Endothelial cell of umbilical vein (primary cell): ENCODE data around the gene SLAIN2. TPM values are rescaled to one million over a fixed set of nuclear protein-coding genes. Genes with fewer than 3 reads are reported as not detected.

ENCODE experiments used
- BruUV-seq: library from RNA; stranded (reverse); fragments of 400-500 nt; replicated peaks from 2 replicates; lab custom pipeline; 2021; lab: Mats Ljungman, UMichigan
- CTCF ChIA-PET: fragments of 300-600, 350-600 bp; sonication (Branson Sonifier 250); formaldehyde crosslinking; loops from one replicate; lab custom pipeline; 2021; ENCODE audit warnings: antibody characterized with exemption, inconsistent platforms; lab: Charles Lee
- POLR2A ChIA-PET: fragments of 300-600, 350-600 bp; sonication (Branson Sonifier 250); formaldehyde crosslinking; loops from one replicate; lab custom pipeline; 2021; ENCODE audit warnings: antibody characterized with exemption, inconsistent platforms; lab: Charles Lee
- DNase-seq: peaks from one replicate; pipeline ENCODE4 v3.0.0-alpha.2; 2011; ENCODE audit warnings: low read depth, low spot score
- FAIRE-seq: peaks from 2 replicates; lab custom pipeline; 2011; peaks lifted over from hg19 to GRCh38; lab: Jason Lieb, UNC
- H2AFZ ChIP-seq: 2 replicates; pipeline ENCODE4 v1.6.0; 2012; ENCODE audit warnings: low read depth, low read length, control low read depth, inconsistent platforms
- H3K27ac ChIP-seq: 2 replicates; pipeline ENCODE4 v1.5.1; 2011; ENCODE audit warnings: low read depth, mild to moderate bottlenecking, control low read depth, low read length, moderate library complexity; ENCODE audit not compliant: insufficient read depth
- H3K27me3 ChIP-seq, 2 experiments: 2 replicates each; pipeline versions ENCODE4 v1.6.0 to v1.6.1; 2011; ENCODE audit warnings: low read length in 2 of 2, mixed read lengths in 1 of 2; ENCODE audit not compliant: control insufficient read depth in 2 of 2, insufficient read depth in 2 of 2
- H3K36me3 ChIP-seq, 2 experiments: 2 replicates in 1 of 2; 3 replicates in 1 of 2; pipeline ENCODE4 v1.5.1; 2011; ENCODE audit warnings: low read length in 2 of 2, mild to moderate bottlenecking in 1 of 2, moderate library complexity in 1 of 2; ENCODE audit not compliant: control insufficient read depth in 2 of 2, insufficient read depth in 2 of 2; ENCODE audit errors: extremely low read depth in 1 of 2
- H3K4me1 ChIP-seq: 3 replicates; pipeline ENCODE4 v1.5.1; 2011; ENCODE audit warnings: mild to moderate bottlenecking, low read length; ENCODE audit not compliant: control insufficient read depth, insufficient read depth; ENCODE audit errors: extremely low read depth
- H3K4me2 ChIP-seq: 2 replicates; pipeline ENCODE4 v1.6.1; 2011; ENCODE audit warnings: low read length, control low read depth, mixed read lengths; ENCODE audit not compliant: insufficient read depth
- H3K4me3 ChIP-seq, 3 experiments: fragments of 200-600 bp in 1 of 3; sonication (generic), shearing (Covaris generic) in 1 of 3; replicated peaks in 1 of 3; 2 replicates each; pipeline ENCODE4 v1.5.1; 2011 to 2016; ENCODE audit warnings: control low read depth in 3 of 3, low read length in 3 of 3, mild to moderate bottlenecking in 2 of 3, inconsistent platforms in 1 of 3, low read depth in 1 of 3, moderate library complexity in 1 of 3; ENCODE audit not compliant: insufficient read depth in 1 of 3
- H3K79me2 ChIP-seq: 2 replicates; pipeline ENCODE4 v1.6.0; 2012; ENCODE audit warnings: low read length, inconsistent platforms; ENCODE audit not compliant: control insufficient read depth, insufficient read depth
- H3K9ac ChIP-seq: replicated peaks from 2 replicates; pipeline ENCODE3; 2011; ENCODE audit warnings: low read length, control low read depth; ENCODE audit not compliant: insufficient read depth; ENCODE audit errors: extremely low read depth
- H3K9me1 ChIP-seq: replicated peaks from 3 replicates; pipeline ENCODE4 v1.6.0; 2011; ENCODE audit warnings: mild to moderate bottlenecking, low read length; ENCODE audit not compliant: control insufficient read depth, insufficient read depth; ENCODE audit errors: extremely low read depth
- H3K9me3 ChIP-seq: replicated peaks from 2 replicates; pipeline ENCODE4 v1.5.1; 2012; ENCODE audit warnings: low read length, inconsistent platforms; ENCODE audit not compliant: control insufficient read depth, insufficient read depth
- H4K20me1 ChIP-seq: replicated peaks from 2 replicates; pipeline ENCODE3; 2011; ENCODE audit warnings: mild to moderate bottlenecking, low read length; ENCODE audit not compliant: control insufficient read depth, insufficient read depth; ENCODE audit errors: extremely low read depth
- EZH2 ChIP-seq: IDR thresholded peaks from 2 replicates; pipeline ENCODE4 v1.6.1; 2012; ENCODE audit warnings: borderline replicate concordance, low read depth, mild to moderate bottlenecking, moderate library complexity, low read length, inconsistent platforms; ENCODE audit not compliant: severe bottlenecking
- FOS ChIP-seq: IDR thresholded peaks from 2 replicates; pipeline ENCODE4 v1.6.1; 2011; ENCODE audit warnings: mild to moderate bottlenecking, low read length, moderate library complexity, borderline replicate concordance; ENCODE audit not compliant: insufficient read depth
- GATA2 ChIP-seq: IDR thresholded peaks from 2 replicates; pipeline ENCODE4 v1.7.0; 2011; ENCODE audit warnings: low read depth, mild to moderate bottlenecking, moderate library complexity, mixed read lengths, low read length; ENCODE audit not compliant: insufficient read length, insufficient read depth
- JUN ChIP-seq: IDR thresholded peaks from 2 replicates; pipeline ENCODE4 v1.6.1; 2011; ENCODE audit warnings: borderline replicate concordance, low read depth; ENCODE audit not compliant: insufficient read length, insufficient read depth
- MYC ChIP-seq: IDR thresholded peaks from one replicate; pipeline ENCODE4 v1.6.1; 2011; ENCODE audit warnings: mild to moderate bottlenecking, low read depth, low read length
- POLR2A ChIP-seq: IDR thresholded peaks from 2 replicates; pipeline ENCODE4 v1.6.1; 2012; ENCODE audit warnings: low read depth, mild to moderate bottlenecking, control low read depth, low read length
- dilution Hi-C: fragments of 300-500 bp; cut with MboI; formaldehyde crosslinking; loops from one replicate; pipeline ENCODE4 v1.15.0; 2019; ENCODE audit warnings: low sequenced_read_pairs; ENCODE audit not compliant: extremely low pct_ligation_motif_present
- intact Hi-C: fragments of 100-400 bp; cut with micrococcal nuclease; formaldehyde crosslinking; loops from one replicate; pipeline ENCODE4 v1.10.0; 2022
- polyA plus RNA-seq, 4 experiments: library from polyadenylated mRNA; depleted of rRNA in 3 of 4; stranded (reverse) in 3 of 4; unstranded in 1 of 4; fragments of >200 nt; gene quantifications; 2 replicates each; pipeline versions ENCODE4 v1.2.1 to v1.2.3, GENCODE V29; 2011 to 2012; ENCODE audit warnings: missing spikeins in 1 of 4
- total RNA-seq: library from RNA; stranded (reverse); gene quantifications from 2 replicates; pipeline ENCODE4 v1.2.3, GENCODE V29; 2021
- TF ChIP-seq, protein P1 (sequence below), 2 donors: IDR thresholded peaks; 1 replicate in 1 of 2; 2 replicates in 1 of 2; pipeline ENCODE4 v1.5.1; 2011; ENCODE audit warnings: low read length in 2 of 2, mild to moderate bottlenecking in 2 of 2, moderate library complexity in 2 of 2, control low read depth in 1 of 2, inconsistent platforms in 1 of 2, low read depth in 1 of 2; ENCODE audit not compliant: insufficient read depth in 1 of 2; ENCODE audit errors: extremely low read depth in 1 of 2
- TF ChIP-seq, protein P2 (sequence below): IDR thresholded peaks from 2 replicates; pipeline ENCODE4 v1.6.1; 2011; ENCODE audit not compliant: insufficient read depth, insufficient read length

Gene SLAIN2
- total and polyA plus RNA-seq, 2 donors (not counting 3 experiments of a cell fraction or from before 2014, with no cell fraction given): 27.4 to 49.5 TPM

DNA sequence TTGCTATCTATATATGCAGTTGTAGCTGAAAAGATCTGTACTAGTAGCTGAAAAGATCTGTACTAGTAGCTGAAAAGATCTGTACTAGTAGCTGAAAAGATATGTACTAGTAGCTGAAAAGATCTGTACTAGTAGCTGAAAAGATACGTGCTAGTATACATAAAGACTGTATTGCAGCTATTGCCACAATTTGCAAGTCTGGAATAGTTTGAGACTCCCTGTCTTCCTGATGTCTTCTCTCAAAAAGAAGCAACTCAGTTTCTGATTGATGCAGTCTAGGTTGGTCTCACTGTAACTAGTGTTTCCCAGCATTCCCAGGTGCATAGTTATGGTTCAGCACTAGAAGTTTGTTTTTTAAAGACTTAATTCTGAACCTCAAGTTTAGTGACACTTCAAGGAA is 15.0 kb downstream of the SLAIN2 start:
- Histone ChIP-seq H3K27ac (no peak overlapping the region), H3K9me1 (no peaks in the 10 kb centered on the region), H3K27me3 (no peaks in the 10 kb centered on the region), H3K36me3 (no peaks in the 10 kb centered on the region), H3K4me1 (peaks cover 4% of the 10 kb centered on the region), H4K20me1 (peaks cover 8% of the 10 kb centered on the region), H3K4me2 (no peak overlapping the region), H2AFZ (no peak overlapping the region), H3K79me2 (peaks cover 50% of the 10 kb centered on the region), H3K9ac (no peak overlapping the region), H3K4me3 (no peak overlapping the region), H3K9me3 (no peaks in the 10 kb centered on the region)
- dilution Hi-C loops (no loop called here), intact Hi-C loops (no loop called here)
- CTCF ChIA-PET: interaction anchor here (0.8 to 2.6 kb wide), 5 partner anchors 10 to 66 kb away, joined by 3 to 9 read pairs (median 3); no protein-coding TSS in a partner anchor
- FAIRE-seq: no peak
- no peak for TF ChIP-seq JUN
- no peak for TF ChIP-seq EZH2
- no peak for TF ChIP-seq MYC
- TF ChIP-seq FOS: no peak
- TF ChIP-seq, protein P1, sequence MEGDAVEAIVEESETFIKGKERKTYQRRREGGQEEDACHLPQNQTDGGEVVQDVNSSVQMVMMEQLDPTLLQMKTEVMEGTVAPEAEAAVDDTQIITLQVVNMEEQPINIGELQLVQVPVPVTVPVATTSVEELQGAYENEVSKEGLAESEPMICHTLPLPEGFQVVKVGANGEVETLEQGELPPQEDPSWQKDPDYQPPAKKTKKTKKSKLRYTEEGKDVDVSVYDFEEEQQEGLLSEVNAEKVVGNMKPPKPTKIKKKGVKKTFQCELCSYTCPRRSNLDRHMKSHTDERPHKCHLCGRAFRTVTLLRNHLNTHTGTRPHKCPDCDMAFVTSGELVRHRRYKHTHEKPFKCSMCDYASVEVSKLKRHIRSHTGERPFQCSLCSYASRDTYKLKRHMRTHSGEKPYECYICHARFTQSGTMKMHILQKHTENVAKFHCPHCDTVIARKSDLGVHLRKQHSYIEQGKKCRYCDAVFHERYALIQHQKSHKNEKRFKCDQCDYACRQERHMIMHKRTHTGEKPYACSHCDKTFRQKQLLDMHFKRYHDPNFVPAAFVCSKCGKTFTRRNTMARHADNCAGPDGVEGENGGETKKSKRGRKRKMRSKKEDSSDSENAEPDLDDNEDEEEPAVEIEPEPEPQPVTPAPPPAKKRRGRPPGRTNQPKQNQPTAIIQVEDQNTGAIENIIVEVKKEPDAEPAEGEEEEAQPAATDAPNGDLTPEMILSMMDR (IDR thresholded peaks at IDR 0.05; ENCODE audit: extremely low read depth in 1 of 2, insufficient read depth in 1 of 2, low read depth in 1 of 2, low read length in 2 of 2): no peak
- TF ChIP-seq, protein P2, sequence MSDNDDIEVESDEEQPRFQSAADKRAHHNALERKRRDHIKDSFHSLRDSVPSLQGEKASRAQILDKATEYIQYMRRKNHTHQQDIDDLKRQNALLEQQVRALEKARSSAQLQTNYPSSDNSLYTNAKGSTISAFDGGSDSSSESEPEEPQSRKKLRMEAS: no peak
- no peak for TF ChIP-seq POLR2A
- TF ChIP-seq GATA2: no peak
- BruUV-seq: no TSS peak
- DNase-seq: no peak
- POLR2A ChIA-PET: no interaction called here
